BE2C (cell line): ENCODE measurements around the gene SRPRB.

Experiments used
- DNase-seq: peaks from one replicate; pipeline ENCODE4 v3.0.0-alpha.2; 2020
- H3K27me3 ChIP-seq: fragments of 250-450 bp; sonication (Bioruptor Pico); 2 replicates; pipeline ENCODE4 v1.5.1; 2020; ENCODE audit warnings: mild to moderate bottlenecking
- H3K36me3 ChIP-seq: fragments of 250-450 bp; sonication (Bioruptor Pico); 2 replicates; pipeline ENCODE4 v1.5.1; 2020; ENCODE audit warnings: mild to moderate bottlenecking
- H3K4me1 ChIP-seq: fragments of 250-450 bp; sonication (Bioruptor Pico); 2 replicates; pipeline ENCODE4 v1.5.1; 2020
- H3K4me3 ChIP-seq: 2 replicates; pipeline ENCODE4 v1.5.1; 2011; ENCODE audit warnings: low read depth, low read length
- H3K9me3 ChIP-seq: fragments of 250-450 bp; sonication (Bioruptor Pico); 2 replicates; pipeline ENCODE4 v1.5.1; 2020
- CTCF ChIP-seq: IDR thresholded peaks from 2 replicates; pipeline ENCODE4 v1.5.1; 2012; ENCODE audit warnings: mild to moderate bottlenecking, low read depth, low read length

SRPRB gene

GRCh38 chr3:133833880-133834620 lies 28.4 kb downstream of the SRPRB start:
- no peak for TF ChIP-seq CTCF
- H3K27me3 ChIP-seq: no peaks in the 10 kb centered on the region
- H3K4me3 ChIP-seq: no peak overlapping the region
- no peaks in the 10 kb centered on the region for H3K36me3 ChIP-seq
- H3K4me1 ChIP-seq: no peaks in the 10 kb centered on the region
- H3K9me3 ChIP-seq: no peaks in the 10 kb centered on the region
- no peak for DNase-seq

GRCh38 chr3:133834621-133835417 lies 29.2 kb downstream of the SRPRB start:
- DNase-seq: no peak
- H3K4me3 ChIP-seq: no peak overlapping the region
- H3K36me3 ChIP-seq: no peaks in the 10 kb centered on the region
- H3K9me3 ChIP-seq: no peaks in the 10 kb centered on the region
- no peak for TF ChIP-seq CTCF
- no peaks in the 10 kb centered on the region for H3K27me3 ChIP-seq
- H3K4me1 ChIP-seq: no peaks in the 10 kb centered on the region

- no peak for DNase-seq
- H3K4me1 ChIP-seq: no peaks in the 10 kb centered on the region
- H3K9me3 ChIP-seq: no peaks in the 10 kb centered on the region
- H3K36me3 ChIP-seq: no peaks in the 10 kb centered on the region
- no peak overlapping the region for H3K4me3 ChIP-seq
- TF ChIP-seq CTCF: no peak
- no peaks in the 10 kb centered on the region for H3K27me3 ChIP-seq
Observed at GRCh38 chr3:133835418-133835743, 29.8 kb downstream of the SRPRB start.

GRCh38 chr3:133835961-133836360 lies 30.3 kb downstream of the SRPRB start:
- no peaks in the 10 kb centered on the region for H3K36me3 ChIP-seq
- no peaks in the 10 kb centered on the region for H3K9me3 ChIP-seq
- no peak for DNase-seq
- TF ChIP-seq CTCF: no peak
- H3K4me1 ChIP-seq: no peaks in the 10 kb centered on the region
- no peaks in the 10 kb centered on the region for H3K27me3 ChIP-seq
- no peak overlapping the region for H3K4me3 ChIP-seq

DNA sequence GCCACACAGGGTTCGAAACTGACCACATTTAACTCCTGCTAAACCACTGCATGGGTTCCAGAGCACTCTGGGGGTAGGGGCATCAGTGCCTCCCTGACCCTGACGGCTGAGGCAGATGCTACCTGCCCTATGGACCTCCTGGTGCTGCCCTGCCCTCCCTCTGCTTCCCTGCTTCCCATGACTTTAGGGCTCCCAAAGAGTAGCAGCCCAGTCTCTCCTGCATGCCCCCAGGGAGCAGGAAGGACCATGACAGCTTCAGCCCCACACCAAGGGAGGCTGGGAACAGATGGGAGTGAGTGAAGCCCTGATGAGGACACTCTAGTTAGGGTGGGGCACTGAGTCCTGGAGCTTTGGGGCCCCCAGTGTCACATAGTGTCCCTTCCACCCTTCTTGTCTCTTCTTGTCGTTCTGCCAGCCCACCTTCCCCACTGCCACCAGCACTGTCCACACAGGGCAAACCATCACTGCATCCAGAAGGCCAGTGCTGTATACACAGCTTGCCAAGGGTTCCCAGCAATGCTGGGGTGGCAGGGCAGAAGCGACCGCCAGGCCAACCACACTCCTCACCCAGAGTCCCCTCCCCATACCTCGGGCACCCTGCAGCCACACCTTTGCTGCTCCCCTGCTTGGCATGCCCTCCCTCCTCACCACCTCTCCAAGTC lies 31.0 kb downstream of the SRPRB start:
- no peak for TF ChIP-seq CTCF
- DNase-seq: no peak
- H3K4me3 ChIP-seq: no peak overlapping the region
- H3K27me3 ChIP-seq: no peaks in the 10 kb centered on the region
- no peaks in the 10 kb centered on the region for H3K36me3 ChIP-seq
- no peaks in the 10 kb centered on the region for H3K9me3 ChIP-seq
- H3K4me1 ChIP-seq: no peaks in the 10 kb centered on the region
